Liver (tissue), 10 donors: ENCODE data around the gene SPATA46. TPM values are rescaled to one million over a fixed set of nuclear protein-coding genes. Genes with fewer than 3 reads are reported as not detected.

ENCODE experiments used
- DNase-seq: peaks from one replicate; pipeline ENCODE4 v3.0.0-alpha.2; 2017; ENCODE audit warnings: low spot score
- H3K27ac ChIP-seq, 2 donors: one replicate each; pipeline ENCODE4 v1.7.0; 2013; ENCODE audit warnings: inconsistent platforms in 2 of 2, low read length in 2 of 2, control low read depth in 1 of 2, low read depth in 1 of 2, mild to moderate bottlenecking in 1 of 2
- H3K27me3 ChIP-seq, 4 donors: one replicate each; pipeline versions ENCODE4 v1.6.1 to v1.7.0; 2013; ENCODE audit warnings: low read length in 3 of 4, inconsistent platforms in 1 of 4, mild to moderate bottlenecking in 1 of 4, moderate library complexity in 1 of 4; ENCODE audit not compliant: control insufficient read depth in 4 of 4, insufficient read depth in 4 of 4
- H3K36me3 ChIP-seq, 4 donors: one replicate each; pipeline versions ENCODE4 v1.6.1 to v1.7.0; 2013; ENCODE audit warnings: low read length in 3 of 4, mild to moderate bottlenecking in 3 of 4, low read depth in 1 of 4, moderate library complexity in 1 of 4; ENCODE audit not compliant: control insufficient read depth in 4 of 4, insufficient read depth in 3 of 4
- H3K4me1 ChIP-seq, 4 donors: one replicate each; pipeline versions ENCODE4 v1.6.1 to v1.7.0; 2013; ENCODE audit warnings: low read length in 3 of 4, mild to moderate bottlenecking in 3 of 4, moderate library complexity in 1 of 4; ENCODE audit not compliant: control insufficient read depth in 4 of 4, insufficient read depth in 4 of 4
- H3K4me3 ChIP-seq, 3 donors: one replicate each; pipeline versions ENCODE4 v1.6.1 to v1.7.0; 2013; ENCODE audit warnings: low read length in 3 of 3, control low read depth in 1 of 3, low read depth in 1 of 3, mild to moderate bottlenecking in 1 of 3
- H3K9ac ChIP-seq, 2 donors: one replicate each; pipeline ENCODE4 v1.7.0; 2013; ENCODE audit warnings: low read length in 2 of 2, mild to moderate bottlenecking in 2 of 2, moderate library complexity in 2 of 2, control low read depth in 1 of 2, low read depth in 1 of 2
- H3K9me3 ChIP-seq, 4 donors: one replicate each; pipeline versions ENCODE4 v1.6.1 to v1.7.0; 2013; ENCODE audit warnings: low read length in 3 of 4; ENCODE audit not compliant: control insufficient read depth in 4 of 4
- ATF3 ChIP-seq: IDR thresholded peaks from 2 replicates; pipeline ENCODE4 v1.6.1; 2016; ENCODE audit warnings: antibody characterized with exemption
- CTCF ChIP-seq: fragments of 150-350 bp; IDR thresholded peaks from 2 replicates; pipeline ENCODE4 v1.5.1; 2017; ENCODE audit warnings: improper control_type of control experiment, low read depth, low read length; ENCODE audit not compliant: missing input control
- EGR1 ChIP-seq, 2 donors: IDR thresholded peaks; 2 replicates each; pipeline ENCODE4 v1.6.1; 2016 to 2018; ENCODE audit warnings: antibody characterized with exemption in 2 of 2, low read depth in 2 of 2
- FOXA1 ChIP-seq: IDR thresholded peaks from 2 replicates; pipeline ENCODE4 v1.6.1; 2016; ENCODE audit warnings: antibody characterized with exemption
- FOXA2 ChIP-seq: IDR thresholded peaks from 2 replicates; pipeline ENCODE4 v1.6.1; 2016; ENCODE audit warnings: antibody characterized with exemption
- GABPA ChIP-seq, 2 donors: IDR thresholded peaks in 1 of 2; conservative IDR thresholded peaks in 1 of 2; 2 replicates each; pipeline ENCODE4 v1.6.1; 2016; ENCODE audit warnings: antibody characterized with exemption in 2 of 2, mild to moderate bottlenecking in 1 of 2, moderate library complexity in 1 of 2
- HNF4A ChIP-seq, 2 donors: conservative IDR thresholded peaks; 2 replicates each; pipeline ENCODE4 v1.6.1; 2016; ENCODE audit warnings: antibody characterized with exemption in 2 of 2, mild to moderate bottlenecking in 2 of 2
- HNF4G ChIP-seq: IDR thresholded peaks from 2 replicates; pipeline ENCODE4 v1.6.1; 2016; ENCODE audit warnings: antibody characterized with exemption
- JUND ChIP-seq, 2 donors: IDR thresholded peaks; 2 replicates each; pipeline ENCODE4 v1.6.1; 2016; ENCODE audit warnings: antibody characterized with exemption in 2 of 2
- MAX ChIP-seq: IDR thresholded peaks from 2 replicates; pipeline ENCODE4 v1.6.1; 2016; ENCODE audit warnings: antibody characterized with exemption
- NR2F2 ChIP-seq: IDR thresholded peaks from 2 replicates; pipeline ENCODE4 v1.6.1; 2016; ENCODE audit warnings: antibody characterized with exemption
- RAD21 ChIP-seq, 2 donors: IDR thresholded peaks; 2 replicates each; pipeline ENCODE4 v1.6.1; 2016; ENCODE audit warnings: antibody characterized with exemption in 2 of 2, mild to moderate bottlenecking in 2 of 2
- REST ChIP-seq: IDR thresholded peaks from 2 replicates; pipeline ENCODE4 v1.6.1; 2016; ENCODE audit warnings: antibody characterized with exemption, mild to moderate bottlenecking
- RXRA ChIP-seq, 2 donors: IDR thresholded peaks; 2 replicates each; pipeline ENCODE4 v1.6.1; 2017 to 2018; ENCODE audit warnings: antibody characterized with exemption in 2 of 2, mild to moderate bottlenecking in 1 of 2
- SP1 ChIP-seq: IDR thresholded peaks from 2 replicates; pipeline ENCODE4 v1.6.1; 2018; ENCODE audit warnings: antibody characterized with exemption, mild to moderate bottlenecking
- TAF1 ChIP-seq: conservative IDR thresholded peaks from 2 replicates; pipeline ENCODE4 v1.6.1; 2016; ENCODE audit warnings: antibody characterized with exemption, mild to moderate bottlenecking
- YY1 ChIP-seq: IDR thresholded peaks from 2 replicates; pipeline ENCODE4 v1.6.1; 2016; ENCODE audit warnings: antibody characterized with exemption, mild to moderate bottlenecking
- ZBTB33 ChIP-seq: IDR thresholded peaks from 2 replicates; pipeline ENCODE4 v1.6.1; 2016; ENCODE audit warnings: antibody characterized with exemption
- WGBS: extraction: QIAGEN DNeasy Blood & Tissue Kit; methylation state at CpG from one replicate; pipeline ENCODE4 v1.1.7; 2013; 5-methylcytosine and 5-hydroxymethylcytosine counted together
- polyA plus RNA-seq, 2 donors: library from polyadenylated mRNA; stranded (reverse) in 1 of 2; unstranded in 1 of 2; fragments of 200-250 nt in 1 of 2; fragments of >200 nt in 1 of 2; fragmentation: Nextera tagmentation in 1 of 2; extraction: Ambion mirVana in 1 of 2; gene quantifications; one replicate each; pipeline versions ENCODE4 v1.2.1 to v1.2.3, GENCODE V29; 2013 to 2015
- small RNA-seq: library from RNA; depleted of rRNA; stranded (forward); fragments of <200 nt; gene quantifications from one replicate; pipeline ENCODE3, GENCODE V24; 2014
- total RNA-seq, 2 donors: library from RNA; depleted of rRNA; stranded (reverse); fragments of >200 nt; gene quantifications; one replicate each; pipeline ENCODE4 v1.2.3, GENCODE V29; 2014
- donor health status: healthy.
- donor health status: healthy.
- donor health status: healthy.
- donor health status: healthy.
- donor health status: healthy.

The SPATA46 gene
- total and polyA plus RNA-seq, 4 donors = 0.06 to 0.17 TPM; not detected in 2

GRCh38 chr1:162324396-162324795 is 52.3 kb downstream of the SPATA46 start:
- no peak overlapping the region for H3K27ac ChIP-seq
- no peak overlapping the region for H3K4me3 ChIP-seq
- H3K9me3 ChIP-seq = no peaks in the 10 kb centered on the region
- WGBS = 91% methylated on average over 2 of the region's 2 CpGs
- TF ChIP-seq SP1 (no peak), RXRA (IDR thresholded peaks at IDR 0.05) (no peak), FOXA1 (no peak), TAF1 (no peak), NR2F2 (no peak), MAX (no peak), ZBTB33 (no peak), REST (no peak), GABPA (IDR thresholded peaks at IDR 0.05 in 1 of 2, conservative IDR thresholded peaks at IDR 0.05 in 1 of 2) (no peak), JUND (IDR thresholded peaks at IDR 0.05) (no peak), HNF4G (no peak), CTCF (no peak), HNF4A (conservative IDR thresholded peaks at IDR 0.05) (no peak), FOXA2 (no peak), ATF3 (no peak), EGR1 (IDR thresholded peaks at IDR 0.05; ENCODE audit: low read depth in 2 of 2) (no peak), YY1 (no peak), RAD21 (IDR thresholded peaks at IDR 0.05) (no peak)
- H3K27me3 ChIP-seq = no peaks in the 10 kb centered on the region
- no peaks in the 10 kb centered on the region for H3K4me1 ChIP-seq
- DNase-seq = no peak
- no peaks in the 10 kb centered on the region for H3K36me3 ChIP-seq
- no peak overlapping the region for H3K9ac ChIP-seq

Small RNAs within 50 kb of the gene (small RNA-seq; reads per million reads assigned to genes)
- gene MIR556 (0.15 reads per million), gene RNA5SP61 (not detected)

Other genes starting within 250 kb of the SPATA46 start
- gene C1orf226, start 4.9 kb upstream of the SPATA46 start, total RNA-seq = 10 to 100 TPM in 1 of 2 donors, 1 to 10 TPM in 1; 2.2 to 25.2 TPM
- gene C1orf226, start 4.9 kb upstream of the SPATA46 start, polyA plus RNA-seq = 10 to 100 TPM in 1 of 2 donors, 1 to 10 TPM in 1; 4.8 to 16.9 TPM
- under 1 TPM; 0.33 to 0.84 TPM for gene SH2D1B, start 35.3 kb upstream of the SPATA46 start, total RNA-seq
- gene SH2D1B, start 35.3 kb upstream of the SPATA46 start, polyA plus RNA-seq = under 1 TPM; 0.17 to 0.28 TPM
- 10 to 100 TPM; 53.4 to 64.3 TPM for gene UHMK1, start 121.0 kb upstream of the SPATA46 start, total RNA-seq
- 10 to 100 TPM; 15.8 to 20.4 TPM for gene UHMK1, start 121.0 kb upstream of the SPATA46 start, polyA plus RNA-seq
- 100 to 1,000 TPM in 1 of 2 donors, 10 to 100 TPM in 1; 28.9 to 120 TPM for gene UAP1, start 184.9 kb upstream of the SPATA46 start, total RNA-seq
- 10 to 100 TPM; 50.6 to 52.8 TPM for gene UAP1, start 184.9 kb upstream of the SPATA46 start, polyA plus RNA-seq